ENCODE measurements around the gene ST3GAL3.

- TF ChIP-seq, protein P1, sequence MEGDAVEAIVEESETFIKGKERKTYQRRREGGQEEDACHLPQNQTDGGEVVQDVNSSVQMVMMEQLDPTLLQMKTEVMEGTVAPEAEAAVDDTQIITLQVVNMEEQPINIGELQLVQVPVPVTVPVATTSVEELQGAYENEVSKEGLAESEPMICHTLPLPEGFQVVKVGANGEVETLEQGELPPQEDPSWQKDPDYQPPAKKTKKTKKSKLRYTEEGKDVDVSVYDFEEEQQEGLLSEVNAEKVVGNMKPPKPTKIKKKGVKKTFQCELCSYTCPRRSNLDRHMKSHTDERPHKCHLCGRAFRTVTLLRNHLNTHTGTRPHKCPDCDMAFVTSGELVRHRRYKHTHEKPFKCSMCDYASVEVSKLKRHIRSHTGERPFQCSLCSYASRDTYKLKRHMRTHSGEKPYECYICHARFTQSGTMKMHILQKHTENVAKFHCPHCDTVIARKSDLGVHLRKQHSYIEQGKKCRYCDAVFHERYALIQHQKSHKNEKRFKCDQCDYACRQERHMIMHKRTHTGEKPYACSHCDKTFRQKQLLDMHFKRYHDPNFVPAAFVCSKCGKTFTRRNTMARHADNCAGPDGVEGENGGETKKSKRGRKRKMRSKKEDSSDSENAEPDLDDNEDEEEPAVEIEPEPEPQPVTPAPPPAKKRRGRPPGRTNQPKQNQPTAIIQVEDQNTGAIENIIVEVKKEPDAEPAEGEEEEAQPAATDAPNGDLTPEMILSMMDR (optimal IDR thresholded peaks at IDR 0.05 in 1 of 3, IDR thresholded peaks at IDR 0.05 in 1 of 3, conservative IDR thresholded peaks at IDR 0.05 in 1 of 3; ENCODE audit: extremely low read depth in 1 of 3, insufficient read depth in 2 of 3, low read length in 3 of 3) = no peak
- no peak for TF ChIP-seq EZH2 (IDR thresholded peaks at IDR 0.05; ENCODE audit: low read length)
Observed at GRCh38 chr1:43760745-43761317, 53.5 kb downstream of the ST3GAL3 start.

Data from keratinocyte (primary cell).